Bronchial epithelial cell (primary cell): Measurements from ENCODE around the gene NAT16. TPM values are rescaled to one million over a fixed set of nuclear protein-coding genes. Genes with fewer than 3 reads are reported as not detected.

Source experiments
- DNase-seq: peaks from one replicate; pipeline ENCODE4 v3.0.0-alpha.2; 2010; ENCODE audit warnings: low read depth
- FAIRE-seq: peaks from 2 replicates; lab custom pipeline; 2011; peaks lifted over from hg19 to GRCh38; lab: Jason Lieb, UNC
- H3K27me3 ChIP-seq: 2 replicates; pipeline ENCODE4 v1.5.1; 2011; ENCODE audit warnings: low read length; ENCODE audit not compliant: control insufficient read depth, insufficient read depth
- H3K36me3 ChIP-seq: 2 replicates; pipeline ENCODE4 v1.5.1; 2011; ENCODE audit warnings: low read length; ENCODE audit not compliant: control insufficient read depth, insufficient read depth
- H3K4me3 ChIP-seq: 2 replicates; pipeline ENCODE4 v1.5.1; 2011; ENCODE audit warnings: mild to moderate bottlenecking, low read depth, low read length, control low read depth
- total RNA-seq: library from RNA; depleted of rRNA; stranded (reverse); fragments of >200 nt; gene quantifications from 2 replicates; pipeline ENCODE4 v1.2.1, GENCODE V29; 2014
- TF ChIP-seq, protein P1 (sequence below): IDR thresholded peaks from 2 replicates; pipeline ENCODE4 v1.5.1; 2011; ENCODE audit warnings: mild to moderate bottlenecking, moderate library complexity, low read length, control low read depth, inconsistent platforms; ENCODE audit not compliant: insufficient read depth, severe bottlenecking

NAT16 gene
- total RNA-seq, 1 donor from 2014 or later, result not detected

DNA sequence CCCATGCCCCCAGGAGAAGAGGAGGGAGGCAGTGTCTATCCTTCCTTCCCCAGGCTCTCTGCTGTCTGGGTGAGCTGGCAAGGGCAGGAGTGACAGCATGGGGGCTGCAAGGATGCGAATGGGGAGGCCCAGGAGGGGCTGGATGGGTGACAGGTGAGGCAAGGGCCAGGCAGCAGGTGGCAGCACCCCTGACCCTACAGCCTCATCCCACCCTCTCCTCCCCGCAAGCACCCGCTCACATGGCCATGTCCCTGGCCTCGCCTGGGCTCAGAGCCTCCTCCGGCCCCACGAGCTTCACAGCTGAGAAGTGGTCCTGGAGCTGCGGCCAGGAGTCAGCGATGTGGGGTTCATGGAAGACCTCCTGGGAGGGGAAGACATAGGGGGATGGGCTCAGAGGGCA is 31.9 kb upstream of the NAT16 start:
- no peaks in the 10 kb centered on the region for H3K27me3 ChIP-seq
- H3K36me3 ChIP-seq, result peaks cover 15% of the 10 kb centered on the region
- DNase-seq (no peak), FAIRE-seq (no peak)
- no peak overlapping the region for H3K4me3 ChIP-seq
- TF ChIP-seq, protein P1, sequence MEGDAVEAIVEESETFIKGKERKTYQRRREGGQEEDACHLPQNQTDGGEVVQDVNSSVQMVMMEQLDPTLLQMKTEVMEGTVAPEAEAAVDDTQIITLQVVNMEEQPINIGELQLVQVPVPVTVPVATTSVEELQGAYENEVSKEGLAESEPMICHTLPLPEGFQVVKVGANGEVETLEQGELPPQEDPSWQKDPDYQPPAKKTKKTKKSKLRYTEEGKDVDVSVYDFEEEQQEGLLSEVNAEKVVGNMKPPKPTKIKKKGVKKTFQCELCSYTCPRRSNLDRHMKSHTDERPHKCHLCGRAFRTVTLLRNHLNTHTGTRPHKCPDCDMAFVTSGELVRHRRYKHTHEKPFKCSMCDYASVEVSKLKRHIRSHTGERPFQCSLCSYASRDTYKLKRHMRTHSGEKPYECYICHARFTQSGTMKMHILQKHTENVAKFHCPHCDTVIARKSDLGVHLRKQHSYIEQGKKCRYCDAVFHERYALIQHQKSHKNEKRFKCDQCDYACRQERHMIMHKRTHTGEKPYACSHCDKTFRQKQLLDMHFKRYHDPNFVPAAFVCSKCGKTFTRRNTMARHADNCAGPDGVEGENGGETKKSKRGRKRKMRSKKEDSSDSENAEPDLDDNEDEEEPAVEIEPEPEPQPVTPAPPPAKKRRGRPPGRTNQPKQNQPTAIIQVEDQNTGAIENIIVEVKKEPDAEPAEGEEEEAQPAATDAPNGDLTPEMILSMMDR, result no peak

DNA sequence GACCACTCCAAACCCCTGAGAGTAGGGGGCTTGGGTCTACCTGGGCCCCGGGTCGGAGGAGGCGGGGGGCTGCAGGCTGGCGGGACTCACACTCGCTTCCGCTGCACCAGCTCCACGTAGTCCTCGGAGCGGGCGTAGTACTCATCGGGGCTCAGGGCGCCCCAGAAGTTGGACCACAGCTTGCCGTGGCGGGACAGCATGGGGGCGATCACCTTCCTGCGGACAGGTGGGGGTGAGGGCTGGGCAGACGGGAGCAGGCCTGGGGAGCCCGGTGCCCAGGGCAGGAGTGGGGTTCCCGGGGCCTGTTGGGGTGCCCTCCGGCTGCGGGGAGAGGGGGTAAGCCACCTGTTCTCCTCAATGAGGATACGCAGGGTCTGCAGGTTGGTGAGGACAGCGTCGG is 31.4 kb upstream of the NAT16 start:
- Histone ChIP-seq H3K36me3 (peaks cover 15% of the 10 kb centered on the region), H3K4me3 (no peak overlapping the region), H3K27me3 (no peaks in the 10 kb centered on the region)
- no peak for DNase-seq
- TF ChIP-seq, protein P1, result no peak
- no peak for FAIRE-seq

DNA sequence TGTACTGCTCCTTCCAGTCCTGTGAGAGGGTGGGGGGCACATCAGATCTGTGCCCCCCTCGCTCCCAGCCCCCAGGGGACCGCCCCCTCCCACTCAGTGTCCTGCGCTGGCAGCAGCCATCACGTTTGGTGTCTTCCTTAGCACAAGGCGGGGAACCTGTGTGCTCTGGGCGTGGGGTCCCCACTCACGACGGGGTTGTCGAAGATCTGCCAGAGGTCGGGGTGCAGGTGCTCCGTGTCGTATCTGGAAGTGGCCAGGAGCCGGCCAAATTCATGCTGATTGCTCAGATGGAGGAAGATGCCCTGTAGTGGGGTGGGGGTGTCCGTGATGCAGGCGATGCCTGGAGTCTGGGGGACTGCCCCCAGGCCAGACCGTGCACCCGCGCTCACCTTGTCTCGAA is 30.1 kb upstream of the NAT16 start:
- DNase-seq (no peak), FAIRE-seq (no peak)
- H3K4me3 ChIP-seq, result no peak overlapping the region
- H3K36me3 ChIP-seq, result peaks cover 15% of the 10 kb centered on the region
- TF ChIP-seq, protein P1, result no peak
- H3K27me3 ChIP-seq, result no peaks in the 10 kb centered on the region

DNA sequence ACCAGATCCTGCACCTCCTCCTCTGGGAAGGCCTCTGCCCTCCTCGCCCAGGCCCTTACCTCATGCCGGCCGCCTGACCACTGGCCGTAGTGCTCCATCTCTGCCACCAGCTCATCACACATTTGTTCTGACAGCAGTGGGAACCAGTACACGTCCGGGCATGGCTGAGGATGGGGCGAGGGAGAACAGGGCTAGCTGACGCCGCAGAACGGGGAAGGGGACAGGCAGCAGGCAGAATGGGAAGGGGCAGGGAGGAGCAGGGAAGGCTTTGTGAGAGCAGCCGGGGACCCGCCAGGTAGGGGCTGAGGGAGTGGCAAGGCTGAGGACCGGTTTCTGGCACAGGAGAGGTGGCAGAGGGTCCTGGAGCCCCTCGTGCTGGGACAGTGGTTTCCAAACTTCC is 28.7 kb upstream of the NAT16 start:
- no peak for FAIRE-seq
- no peak for DNase-seq
- H3K36me3 ChIP-seq, result peaks cover 13% of the 10 kb centered on the region
- no peak overlapping the region for H3K4me3 ChIP-seq
- no peaks in the 10 kb centered on the region for H3K27me3 ChIP-seq
- TF ChIP-seq, protein P1, result no peak

DNA sequence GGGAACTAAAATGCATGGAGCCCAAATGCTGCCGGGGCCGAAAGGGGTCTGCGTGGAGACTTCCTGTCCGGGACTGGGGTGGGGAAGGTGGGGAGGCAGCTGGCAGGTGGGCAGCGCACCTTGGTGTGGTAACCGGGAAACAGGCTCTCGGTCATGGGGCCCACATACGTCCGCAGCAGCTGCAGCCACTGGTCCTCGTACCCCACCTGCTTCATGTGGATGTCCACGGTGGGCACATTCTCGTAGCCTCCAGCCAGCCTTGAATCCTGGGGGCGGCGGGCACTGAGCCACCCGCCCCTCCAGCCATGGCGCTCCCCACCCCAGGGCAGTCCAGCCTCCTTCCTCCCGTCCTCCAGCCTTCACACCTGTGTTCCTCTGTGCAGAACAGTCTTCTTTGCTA is 27.4 kb upstream of the NAT16 start:
- H3K27me3 ChIP-seq, result peaks cover 6% of the 10 kb centered on the region
- FAIRE-seq (no peak), DNase-seq (no peak)
- H3K4me3 ChIP-seq, result no peak overlapping the region
- H3K36me3 ChIP-seq, result peaks cover 13% of the 10 kb centered on the region
- TF ChIP-seq, protein P1, result no peak

DNA sequence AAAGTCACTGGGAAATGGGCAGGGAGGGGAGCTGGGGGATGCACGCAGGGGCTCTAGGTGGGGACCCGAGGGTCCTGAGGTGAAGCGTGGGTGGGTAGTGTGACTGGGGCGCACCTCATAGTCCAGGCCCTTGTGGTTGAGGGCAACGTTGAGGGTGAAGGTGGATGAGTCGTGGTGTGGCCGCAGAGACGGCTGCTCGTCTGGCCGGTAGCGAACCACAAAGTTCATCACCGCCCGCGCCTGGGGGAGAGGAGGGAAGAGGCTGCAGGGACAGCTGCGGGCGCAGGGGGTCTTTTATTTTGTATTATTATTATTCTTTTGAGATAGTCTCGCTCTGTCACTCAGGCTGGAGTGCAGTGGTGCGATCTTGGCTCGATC is 26.6 kb upstream of the NAT16 start:
- FAIRE-seq (no peak), DNase-seq (no peak)
- H3K4me3 ChIP-seq, result no peak overlapping the region
- peaks cover 9% of the 10 kb centered on the region for H3K36me3 ChIP-seq
- TF ChIP-seq, protein P1, result no peak
- peaks cover 10% of the 10 kb centered on the region for H3K27me3 ChIP-seq
